Peyer's patch (tissue), 4 donors: ENCODE measurements around the gene SHC3. TPM values are rescaled to one million over a fixed set of nuclear protein-coding genes. Genes with fewer than 3 reads are reported as not detected.

Experiments
- DNase-seq, 3 donors: peaks; one replicate each; pipeline ENCODE4 v3.0.0-alpha.2; 2017 to 2019
- H3K27ac ChIP-seq, 4 donors: fragments of 200-600 bp; sonication (generic); one replicate each; pipeline ENCODE4 v1.5.1; 2016 to 2019
- H3K27me3 ChIP-seq, 2 donors: fragments of 200-600 bp; sonication (generic); one replicate each; pipeline ENCODE4 v1.5.1; 2019
- H3K36me3 ChIP-seq, 3 donors: fragments of 200-600 bp; sonication (generic); one replicate each; pipeline ENCODE4 v1.5.1; 2016 to 2019
- H3K4me1 ChIP-seq, 4 donors: fragments of 200-600 bp; sonication (generic); one replicate each; pipeline ENCODE4 v1.5.1; 2016 to 2019
- H3K4me3 ChIP-seq, 4 donors: fragments of 200-600 bp; sonication (generic); 1 replicate in 3 of 4; 2 replicates in 1 of 4; pipeline ENCODE4 v1.5.1; 2016 to 2019; ENCODE audit warnings: mild to moderate bottlenecking in 1 of 4
- H3K9me3 ChIP-seq, 4 donors: fragments of 200-600 bp; sonication (generic); one replicate each; pipeline ENCODE4 v1.5.1; 2016 to 2019; ENCODE audit warnings: mild to moderate bottlenecking in 1 of 4
- POLR2A ChIP-seq, 2 donors: fragments of 450-650 bp; IDR thresholded peaks; one replicate each; pipeline ENCODE4 v1.5.1; 2017; ENCODE audit warnings: antibody characterized with exemption in 2 of 2, mild to moderate bottlenecking in 2 of 2, moderate library complexity in 2 of 2
- total RNA-seq, 4 donors: library from RNA; depleted of rRNA; stranded (reverse); fragments of >200 nt; gene quantifications; one replicate each; pipeline ENCODE4 v1.1.0, GENCODE V29; 2016
- TF ChIP-seq, protein P1 (sequence below), 6 experiments: fragments of 450-650 bp in 4 of 6; fragments of 200-600 bp in 2 of 6; sonication (generic) in 1 of 6; IDR thresholded peaks; one replicate each; pipeline ENCODE4 v1.5.1; 2017 to 2019; ENCODE audit warnings: antibody characterized with exemption in 6 of 6, mild to moderate bottlenecking in 3 of 6, moderate library complexity in 1 of 6

The SHC3 gene
- total RNA-seq, 4 donors from 2014 or later: 0.88 to 5.0 (median 2.2) TPM

GRCh38 chr9:89171693-89172092, 6.9 kb downstream of the SHC3 start:
- TF ChIP-seq, protein P1, sequence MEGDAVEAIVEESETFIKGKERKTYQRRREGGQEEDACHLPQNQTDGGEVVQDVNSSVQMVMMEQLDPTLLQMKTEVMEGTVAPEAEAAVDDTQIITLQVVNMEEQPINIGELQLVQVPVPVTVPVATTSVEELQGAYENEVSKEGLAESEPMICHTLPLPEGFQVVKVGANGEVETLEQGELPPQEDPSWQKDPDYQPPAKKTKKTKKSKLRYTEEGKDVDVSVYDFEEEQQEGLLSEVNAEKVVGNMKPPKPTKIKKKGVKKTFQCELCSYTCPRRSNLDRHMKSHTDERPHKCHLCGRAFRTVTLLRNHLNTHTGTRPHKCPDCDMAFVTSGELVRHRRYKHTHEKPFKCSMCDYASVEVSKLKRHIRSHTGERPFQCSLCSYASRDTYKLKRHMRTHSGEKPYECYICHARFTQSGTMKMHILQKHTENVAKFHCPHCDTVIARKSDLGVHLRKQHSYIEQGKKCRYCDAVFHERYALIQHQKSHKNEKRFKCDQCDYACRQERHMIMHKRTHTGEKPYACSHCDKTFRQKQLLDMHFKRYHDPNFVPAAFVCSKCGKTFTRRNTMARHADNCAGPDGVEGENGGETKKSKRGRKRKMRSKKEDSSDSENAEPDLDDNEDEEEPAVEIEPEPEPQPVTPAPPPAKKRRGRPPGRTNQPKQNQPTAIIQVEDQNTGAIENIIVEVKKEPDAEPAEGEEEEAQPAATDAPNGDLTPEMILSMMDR (IDR thresholded peaks at IDR 0.05): no peak
- TF ChIP-seq POLR2A (IDR thresholded peaks at IDR 0.05): no peak
- DNase-seq: no peak
- no peaks in the 10 kb centered on the region for H3K36me3 ChIP-seq

GRCh38 chr9:89171231-89171630, 7.4 kb downstream of the SHC3 start:
- TF ChIP-seq, protein P1 (IDR thresholded peaks at IDR 0.05): no peak
- TF ChIP-seq POLR2A (IDR thresholded peaks at IDR 0.05): no peak
- H3K36me3 ChIP-seq: no peaks in the 10 kb centered on the region
- H3K27me3 ChIP-seq: no peaks in the 10 kb centered on the region
- H3K27ac ChIP-seq: no peak overlapping the region
- no peak overlapping the region for H3K4me3 ChIP-seq
- no peaks in the 10 kb centered on the region for H3K9me3 ChIP-seq
- H3K4me1 ChIP-seq: no peaks in the 10 kb centered on the region
- DNase-seq: no peak

More at GRCh38 chr9:89171693-89172092, 6.9 kb downstream of the SHC3 start:
- H3K27me3 ChIP-seq: no peaks in the 10 kb centered on the region
- no peak overlapping the region for H3K27ac ChIP-seq
- H3K4me1 ChIP-seq: no peaks in the 10 kb centered on the region
- no peak overlapping the region for H3K4me3 ChIP-seq
- no peaks in the 10 kb centered on the region for H3K9me3 ChIP-seq

- Histone ChIP-seq H3K27ac (no peak overlapping the region), H3K36me3 (no peaks in the 10 kb centered on the region), H3K9me3 (no peaks in the 10 kb centered on the region), H3K27me3 (no peaks in the 10 kb centered on the region), H3K4me1 (no peaks in the 10 kb centered on the region), H3K4me3 (no peak overlapping the region)
- TF ChIP-seq, protein P1 (IDR thresholded peaks at IDR 0.05): no peak
- TF ChIP-seq POLR2A (IDR thresholded peaks at IDR 0.05): no peak
- DNase-seq: no peak
Observed at GRCh38 chr9:89168901-89169813, 9.5 kb downstream of the SHC3 start.

DNA sequence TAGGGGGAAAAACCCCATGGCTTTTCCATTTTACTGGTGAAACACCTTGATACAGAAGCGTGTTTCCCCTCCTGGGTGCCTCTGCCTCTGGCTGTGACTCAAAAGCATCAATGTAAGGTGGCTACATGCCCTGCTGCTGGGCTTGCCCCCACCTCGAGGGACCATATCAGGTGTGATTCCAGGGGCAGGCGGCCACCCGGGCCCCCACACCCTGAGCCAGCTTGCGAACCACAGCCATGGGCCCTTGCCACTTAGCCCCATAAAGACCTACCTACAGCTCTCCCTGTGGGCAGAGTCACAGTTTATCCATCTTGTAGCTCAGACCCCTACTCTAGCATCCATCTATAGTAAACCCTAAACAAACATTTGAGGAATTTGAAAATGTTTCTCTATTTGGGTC, 10.8 kb downstream of the SHC3 start:
- Histone ChIP-seq H3K9me3 (no peaks in the 10 kb centered on the region), H3K4me3 (no peak overlapping the region), H3K36me3 (no peaks in the 10 kb centered on the region), H3K27ac (no peak overlapping the region), H3K4me1 (no peaks in the 10 kb centered on the region), H3K27me3 (no peaks in the 10 kb centered on the region)
- DNase-seq: no peak
- no peak for TF ChIP-seq POLR2A (IDR thresholded peaks at IDR 0.05)
- TF ChIP-seq, protein P1 (IDR thresholded peaks at IDR 0.05): no peak

GRCh38 chr9:89166852-89167251, 11.8 kb downstream of the SHC3 start:
- Histone ChIP-seq H3K9me3 (no peaks in the 10 kb centered on the region), H3K36me3 (no peaks in the 10 kb centered on the region), H3K4me1 (no peaks in the 10 kb centered on the region), H3K27me3 (no peaks in the 10 kb centered on the region), H3K4me3 (no peak overlapping the region), H3K27ac (no peak overlapping the region)
- TF ChIP-seq POLR2A (IDR thresholded peaks at IDR 0.05): no peak
- TF ChIP-seq, protein P1 (IDR thresholded peaks at IDR 0.05): no peak
- no peak for DNase-seq
